H9 (cell line): ENCODE measurements around the gene RUSF1. TPM values are rescaled to one million over a fixed set of nuclear protein-coding genes. Genes with fewer than 3 reads are reported as not detected.

Experiments
- DNase-seq: peaks from one replicate; pipeline ENCODE4 v3.0.0-alpha.2; 2017
- H2AFZ ChIP-seq: one replicate; pipeline ENCODE4 v1.6.1; 2013; ENCODE audit warnings: mild to moderate bottlenecking, low read length, control low read depth, moderate library complexity
- H2AK5ac ChIP-seq: 2 replicates; pipeline ENCODE4 v1.6.1; 2013; ENCODE audit warnings: low read length, control low read depth, mixed read lengths; ENCODE audit not compliant: insufficient read length
- H2BK120ac ChIP-seq: one replicate; pipeline ENCODE4 v1.6.1; 2013; ENCODE audit warnings: low read depth, mild to moderate bottlenecking, low read length, control low read depth, inconsistent platforms; ENCODE audit not compliant: poor library complexity, severe bottlenecking
- H2BK12ac ChIP-seq: 2 replicates; pipeline ENCODE4 v1.6.1; 2013; ENCODE audit warnings: low read length, control low read depth, mixed read lengths, low read depth; ENCODE audit not compliant: insufficient read length
- H2BK15ac ChIP-seq: 2 replicates; pipeline ENCODE4 v1.6.1; 2013; ENCODE audit warnings: low read depth, low read length, control low read depth
- H2BK20ac ChIP-seq: one replicate; pipeline ENCODE4 v1.6.1; 2013; ENCODE audit warnings: low read depth, mild to moderate bottlenecking, low read length, control low read depth, inconsistent platforms; ENCODE audit not compliant: poor library complexity, severe bottlenecking
- H2BK5ac ChIP-seq: 2 replicates; pipeline ENCODE4 v1.6.1; 2013; ENCODE audit warnings: low read length, control low read depth, mixed read lengths; ENCODE audit not compliant: insufficient read length
- H3K14ac ChIP-seq: 2 replicates; pipeline ENCODE4 v1.6.1; 2013; ENCODE audit warnings: low read length, control low read depth; ENCODE audit not compliant: insufficient read depth
- H3K18ac ChIP-seq: 2 replicates; pipeline ENCODE4 v1.6.1; 2013; ENCODE audit warnings: low read depth, mild to moderate bottlenecking, mixed read lengths, low read length, control low read depth; ENCODE audit not compliant: insufficient read length
- H3K23ac ChIP-seq: 2 replicates; pipeline ENCODE4 v1.6.1; 2013; ENCODE audit warnings: low read length, control low read depth, mixed read lengths, low read depth; ENCODE audit not compliant: insufficient read length
- H3K23me2 ChIP-seq: 2 replicates; pipeline ENCODE4 v1.6.1; 2013; ENCODE audit warnings: low read depth, mild to moderate bottlenecking, mixed read lengths, low read length, control low read depth; ENCODE audit not compliant: insufficient read length, poor library complexity, severe bottlenecking
- H3K27ac ChIP-seq: 2 replicates; pipeline ENCODE4 v1.5.1; 2013; ENCODE audit warnings: low read length, control low read depth, mixed read lengths, low read depth; ENCODE audit not compliant: insufficient read length
- H3K27me3 ChIP-seq: 2 replicates; pipeline ENCODE4 v1.6.1; 2013; ENCODE audit warnings: low read length, control low read depth, inconsistent platforms; ENCODE audit not compliant: insufficient read depth
- H3K4ac ChIP-seq: 2 replicates; pipeline ENCODE4 v1.6.1; 2013; ENCODE audit warnings: low read depth, mild to moderate bottlenecking, control low read depth, inconsistent platforms, low read length, moderate library complexity
- H3K4me1 ChIP-seq: 2 replicates; pipeline ENCODE4 v1.6.1; 2013; ENCODE audit warnings: low read length, control low read depth, inconsistent platforms; ENCODE audit not compliant: insufficient read depth
- H3K4me2 ChIP-seq: 2 replicates; pipeline ENCODE4 v1.6.1; 2013; ENCODE audit warnings: low read length, control low read depth, mixed read lengths; ENCODE audit not compliant: insufficient read length, insufficient read depth
- H3K56ac ChIP-seq: 2 replicates; pipeline ENCODE4 v1.6.1; 2013; ENCODE audit warnings: low read depth, mild to moderate bottlenecking, mixed read lengths, low read length, control low read depth; ENCODE audit not compliant: insufficient read length
- H3K79me1 ChIP-seq: 2 replicates; pipeline ENCODE4 v1.6.1; 2013; ENCODE audit warnings: low read depth, mild to moderate bottlenecking, moderate library complexity, low read length, control low read depth, inconsistent platforms; ENCODE audit not compliant: insufficient read depth, poor library complexity, severe bottlenecking
- H3K79me2 ChIP-seq: 2 replicates; pipeline ENCODE4 v1.6.1; 2013; ENCODE audit warnings: low read length, control low read depth, inconsistent platforms; ENCODE audit not compliant: insufficient read depth
- H3K9ac ChIP-seq: 2 replicates; pipeline ENCODE4 v1.6.1; 2013; ENCODE audit warnings: low read length, control low read depth, mixed read lengths; ENCODE audit not compliant: insufficient read length; ENCODE audit errors: extremely low read depth
- H3K9me3 ChIP-seq: one replicate; pipeline ENCODE4 v1.6.1; 2013; ENCODE audit warnings: low read depth, low read length, inconsistent platforms; ENCODE audit not compliant: control insufficient read depth
- H3T11ph ChIP-seq: one replicate; pipeline ENCODE4 v1.6.1; 2013; ENCODE audit warnings: mild to moderate bottlenecking, low read length, control low read depth, inconsistent platforms
- H4K20me1 ChIP-seq: one replicate; pipeline ENCODE4 v1.6.1; 2013; ENCODE audit not compliant: control insufficient read depth, insufficient read length, insufficient read depth
- H4K5ac ChIP-seq: 2 replicates; pipeline ENCODE4 v1.6.1; 2013; ENCODE audit warnings: low read depth, mild to moderate bottlenecking, mixed read lengths, low read length, control low read depth; ENCODE audit not compliant: insufficient read length
- H4K8ac ChIP-seq: replicated peaks from 2 replicates; pipeline ENCODE4 v1.6.1; 2013; ENCODE audit warnings: low read length, control low read depth, mixed read lengths, low read depth; ENCODE audit not compliant: insufficient read length
- H4K91ac ChIP-seq: 2 replicates; pipeline ENCODE4 v1.6.1; 2013; ENCODE audit warnings: low read depth, mild to moderate bottlenecking, moderate library complexity, mixed read lengths, low read length, control low read depth; ENCODE audit not compliant: insufficient read length
- H3K27ac Mint-ChIP-seq, 3 experiments: 2 replicates in 2 of 3; 3 replicates in 1 of 3; pipeline ENCODE4 v1.8.0; 2020 to 2021; ENCODE audit warnings: mixed read lengths in 3 of 3, mild to moderate bottlenecking in 1 of 3, moderate library complexity in 1 of 3
- H3K27me3 Mint-ChIP-seq: 2 replicates; pipeline ENCODE4 v1.8.0; 2021; ENCODE audit warnings: low read depth, mild to moderate bottlenecking, moderate library complexity, mixed read lengths
- H3K36me3 Mint-ChIP-seq, 3 experiments: 2 replicates in 2 of 3; 3 replicates in 1 of 3; pipeline ENCODE4 v1.8.0; 2020 to 2021; ENCODE audit warnings: low read depth in 3 of 3, mixed read lengths in 3 of 3; ENCODE audit not compliant: insufficient read depth in 1 of 3
- H3K4me1 Mint-ChIP-seq, 2 experiments: 2 replicates each; pipeline ENCODE4 v1.8.0; 2020; ENCODE audit warnings: mixed read lengths in 2 of 2
- H3K4me3 Mint-ChIP-seq, 2 experiments: 2 replicates in 1 of 2; 3 replicates in 1 of 2; pipeline ENCODE4 v1.8.0; 2020 to 2021; ENCODE audit warnings: mild to moderate bottlenecking in 2 of 2, mixed read lengths in 2 of 2, moderate library complexity in 1 of 2
- H3K9me3 Mint-ChIP-seq, 2 experiments: 2 replicates in 1 of 2; 3 replicates in 1 of 2; pipeline ENCODE4 v1.8.0; 2020; ENCODE audit warnings: mild to moderate bottlenecking in 2 of 2, mixed read lengths in 2 of 2, moderate library complexity in 1 of 2
- WGBS: extraction: QIAGEN DNeasy Blood & Tissue Kit; methylation state at CpG from one replicate; pipeline ENCODE4 v1.1.7; 2013; ENCODE audit warnings: missing lambda C conversion rate, low lambda C conversion rate, mixed read lengths; ENCODE audit not compliant: insufficient read length; ENCODE audit errors: extremely low coverage; 5-methylcytosine and 5-hydroxymethylcytosine counted together
- total RNA-seq: library from RNA; stranded (reverse); gene quantifications from 2 replicates; pipeline ENCODE4 v1.2.1, GENCODE V29; 2021
- TF ChIP-seq, protein P1 (sequence below): fragments of 200-600 bp; sonication (generic); conservative IDR thresholded peaks from 3 replicates; pipeline ENCODE4 v1.8.0; 2021; ENCODE audit warnings: antibody characterized with exemption, mild to moderate bottlenecking

Gene RUSF1
- total RNA-seq, 1 experiment from 2014 or later, result 33.4 TPM

- WGBS, result no CpG with 5 or more reads among the region's 3 CpGs
Observed at GRCh38 chr16:31501226-31501965, 6.8 kb downstream of the RUSF1 start.

More at GRCh38 chr16:31501226-31501965, 6.8 kb downstream of the RUSF1 start:
- Mint-ChIP-seq H3K9me3 (no peaks in the 10 kb centered on the region), H3K4me1 (peaks cover 18% of the 10 kb centered on the region in 2 experiments), H3K4me3 (no peak overlapping the region), H3K27me3 (no peaks in the 10 kb centered on the region), H3K27ac (peak overlapping the region in 2 of 3 experiments; percentile 67 to 78; a peak in 3 of 7 replicates), H3K36me3 (peaks cover 3 to 32% (median 24%) of the 10 kb centered on the region in 3 experiments; a peak in 6 of 7 replicates)
- no peak overlapping the region for H3K27ac ChIP-seq
- H3K23me2 ChIP-seq, result no peaks in the 10 kb centered on the region
- H4K91ac ChIP-seq, result no peak overlapping the region
- H4K8ac ChIP-seq, result no peak overlapping the region
- no peaks in the 10 kb centered on the region for H3K79me1 ChIP-seq
- H3T11ph ChIP-seq, result no peak overlapping the region
- no peak overlapping the region for H3K4ac ChIP-seq
- H3K4me1 ChIP-seq, result peaks cover 6% of the 10 kb centered on the region; the same call in 1 of the 2 replicates
- no peak for DNase-seq
- no peak overlapping the region for H3K14ac ChIP-seq
- H4K5ac ChIP-seq, result no peak overlapping the region
- H3K18ac ChIP-seq, result no peak overlapping the region
- no peaks in the 10 kb centered on the region for H3K79me2 ChIP-seq
- no peak overlapping the region for H2AK5ac ChIP-seq
- no peaks in the 10 kb centered on the region for H4K20me1 ChIP-seq
- H3K27me3 ChIP-seq, result no peaks in the 10 kb centered on the region
- no peak overlapping the region for H2BK15ac ChIP-seq
- no peaks in the 10 kb centered on the region for H3K9me3 ChIP-seq
- no peak overlapping the region for H3K23ac ChIP-seq
- H3K9ac ChIP-seq, result no peak overlapping the region
- H2BK12ac ChIP-seq, result no peak overlapping the region
- H3K56ac ChIP-seq, result no peak overlapping the region
- no peak overlapping the region for H2BK120ac ChIP-seq
- peak overlapping the region; percentile 3 for H3K4me2 ChIP-seq
- no peak overlapping the region for H2BK5ac ChIP-seq
- H2AFZ ChIP-seq, result no peak overlapping the region
- TF ChIP-seq, protein P1, sequence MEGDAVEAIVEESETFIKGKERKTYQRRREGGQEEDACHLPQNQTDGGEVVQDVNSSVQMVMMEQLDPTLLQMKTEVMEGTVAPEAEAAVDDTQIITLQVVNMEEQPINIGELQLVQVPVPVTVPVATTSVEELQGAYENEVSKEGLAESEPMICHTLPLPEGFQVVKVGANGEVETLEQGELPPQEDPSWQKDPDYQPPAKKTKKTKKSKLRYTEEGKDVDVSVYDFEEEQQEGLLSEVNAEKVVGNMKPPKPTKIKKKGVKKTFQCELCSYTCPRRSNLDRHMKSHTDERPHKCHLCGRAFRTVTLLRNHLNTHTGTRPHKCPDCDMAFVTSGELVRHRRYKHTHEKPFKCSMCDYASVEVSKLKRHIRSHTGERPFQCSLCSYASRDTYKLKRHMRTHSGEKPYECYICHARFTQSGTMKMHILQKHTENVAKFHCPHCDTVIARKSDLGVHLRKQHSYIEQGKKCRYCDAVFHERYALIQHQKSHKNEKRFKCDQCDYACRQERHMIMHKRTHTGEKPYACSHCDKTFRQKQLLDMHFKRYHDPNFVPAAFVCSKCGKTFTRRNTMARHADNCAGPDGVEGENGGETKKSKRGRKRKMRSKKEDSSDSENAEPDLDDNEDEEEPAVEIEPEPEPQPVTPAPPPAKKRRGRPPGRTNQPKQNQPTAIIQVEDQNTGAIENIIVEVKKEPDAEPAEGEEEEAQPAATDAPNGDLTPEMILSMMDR, result no peak
- H2BK20ac ChIP-seq, result no peak overlapping the region
